Upper lobe of left lung (tissue), 4 donors: Measurements from ENCODE around the gene DNAJC13.

Experiments used
- CTCF ChIP-seq, 6 experiments: fragments of 450-650 bp in 4 of 6; fragments of 200-600 bp in 2 of 6; sonication (generic) in 2 of 6; IDR thresholded peaks; one replicate each; pipeline ENCODE4 v1.5.1; 2016 to 2019; ENCODE audit warnings: antibody characterized with exemption in 6 of 6
- EP300 ChIP-seq, 4 donors: sonication (generic); formaldehyde crosslinking; IDR thresholded peaks; one replicate each; pipeline ENCODE4 v1.5.1; 2017; ENCODE audit warnings: antibody characterized with exemption in 4 of 4, control low read depth in 2 of 4

- TF ChIP-seq CTCF (IDR thresholded peaks at IDR 0.05) (no peak), EP300 (IDR thresholded peaks at IDR 0.05) (no peak)
Observed at GRCh38 chr3:132445817-132446216, 28.5 kb downstream of the DNAJC13 start.
